Panc1 (cell line): Measurements from ENCODE around the gene APLNR. TPM values are rescaled to one million over a fixed set of nuclear protein-coding genes. Genes with fewer than 3 reads are reported as not detected.

Experiments
- ATAC-seq: fragments of 200-7000 bp; cut with Tn5 transposase; 2 replicates; pipeline ENCODE4 v1.9.1; 2020; ENCODE audit warnings: mild to moderate bottlenecking, moderate library complexity
- BruUV-seq: library from RNA; stranded (reverse); fragments of 400-500 nt; replicated peaks from 2 replicates; lab custom pipeline; 2021; lab: Mats Ljungman, UMichigan
- CTCF ChIA-PET: fragments of 300-600 bp; sonication (Branson Sonifier 250); formaldehyde crosslinking; loops from one replicate; lab custom pipeline; 2022; ENCODE audit warnings: antibody characterized with exemption; lab: Charles Lee
- POLR2A ChIA-PET: fragments of 300-600 bp; sonication (Branson Sonifier 250); formaldehyde crosslinking; loops from one replicate; lab custom pipeline; 2022; ENCODE audit warnings: antibody characterized with exemption; lab: Charles Lee
- DNase-seq: peaks from one replicate; pipeline ENCODE4 v3.0.0-alpha.2; 2010; ENCODE audit warnings: low read depth, low spot score
- H3K27ac ChIP-seq: 2 replicates; pipeline ENCODE4 v1.5.1; 2011; ENCODE audit warnings: mild to moderate bottlenecking, low read length, inconsistent platforms
- H3K27me3 ChIP-seq: fragments of 200-500 bp; sonication (Bioruptor generic); 2 replicates; pipeline ENCODE4 v1.6.0; 2014; ENCODE audit warnings: low read length, inconsistent platforms; ENCODE audit not compliant: control insufficient read depth, insufficient read depth
- H3K36me3 ChIP-seq: fragments of 200-500 bp; sonication (Bioruptor generic); 2 replicates; pipeline ENCODE4 v1.5.1; 2014; ENCODE audit warnings: inconsistent platforms, mild to moderate bottlenecking, low read length, moderate library complexity; ENCODE audit not compliant: control insufficient read depth, insufficient read depth
- H3K4me1 ChIP-seq: 2 replicates; pipeline ENCODE4 v1.5.1; 2011; ENCODE audit warnings: inconsistent platforms, mild to moderate bottlenecking, low read length, moderate library complexity; ENCODE audit not compliant: control insufficient read depth, insufficient read depth
- H3K4me3 ChIP-seq, 2 experiments: 2 replicates each; pipeline ENCODE4 v1.5.1; 2011 to 2012; ENCODE audit warnings: low read depth in 2 of 2, low read length in 2 of 2, mild to moderate bottlenecking in 2 of 2, inconsistent platforms in 1 of 2, moderate library complexity in 1 of 2
- H3K9me3 ChIP-seq: fragments of 200-500 bp; sonication (Bioruptor generic); 2 replicates; pipeline ENCODE4 v1.5.1; 2014; ENCODE audit warnings: low read depth, mild to moderate bottlenecking, inconsistent platforms, low read length, moderate library complexity; ENCODE audit not compliant: control insufficient read depth, insufficient read depth
- POLR2AphosphoS5 ChIP-seq: IDR thresholded peaks from 2 replicates; pipeline ENCODE4 v1.6.1; 2012; ENCODE audit warnings: mild to moderate bottlenecking, low read depth, low read length, moderate library complexity
- SIN3A ChIP-seq: IDR thresholded peaks from 2 replicates; pipeline ENCODE4 v1.6.1; 2012; ENCODE audit warnings: low read depth, mild to moderate bottlenecking, low read length, moderate library complexity, borderline replicate concordance; ENCODE audit not compliant: insufficient read depth
- TCF7L2 ChIP-seq: IDR thresholded peaks from 2 replicates; pipeline ENCODE4 v1.6.1; 2011; ENCODE audit warnings: mild to moderate bottlenecking, low read depth, low read length, inconsistent platforms
- in situ Hi-C: cut with HindIII; loops from 2 replicates; pipeline ENCODE4 v1.10.0; 2016; ENCODE audit warnings: low sequenced_read_pairs, low pct_unique_long_range_greater_than_20kb
- intact Hi-C: fragments of 100-400 bp; cut with micrococcal nuclease; formaldehyde crosslinking; loops from one replicate; pipeline ENCODE4 v1.10.0; 2022; ENCODE audit not compliant: unreplicated experiment
- total RNA-seq: library from RNA; stranded (reverse); gene quantifications from one replicate; pipeline ENCODE4 v1.2.1, GENCODE V29; 2021; ENCODE audit not compliant: unreplicated experiment
- TF ChIP-seq, protein P1 (sequence below), 2 experiments: IDR thresholded peaks; 2 replicates each; pipeline ENCODE4 v1.6.1; 2011 to 2012; ENCODE audit warnings: low read depth in 2 of 2, control low read depth in 1 of 2, low read length in 1 of 2, mild to moderate bottlenecking in 1 of 2, moderate library complexity in 1 of 2; ENCODE audit not compliant: insufficient read depth in 1 of 2
- TF ChIP-seq, protein P2 (sequence below): fragments of 450-650 bp; IDR thresholded peaks from 2 replicates; pipeline ENCODE4 v1.5.1; 2017; ENCODE audit warnings: mild to moderate bottlenecking

APLNR gene
- total RNA-seq, 1 experiment from 2014 or later: not detected

DNA sequence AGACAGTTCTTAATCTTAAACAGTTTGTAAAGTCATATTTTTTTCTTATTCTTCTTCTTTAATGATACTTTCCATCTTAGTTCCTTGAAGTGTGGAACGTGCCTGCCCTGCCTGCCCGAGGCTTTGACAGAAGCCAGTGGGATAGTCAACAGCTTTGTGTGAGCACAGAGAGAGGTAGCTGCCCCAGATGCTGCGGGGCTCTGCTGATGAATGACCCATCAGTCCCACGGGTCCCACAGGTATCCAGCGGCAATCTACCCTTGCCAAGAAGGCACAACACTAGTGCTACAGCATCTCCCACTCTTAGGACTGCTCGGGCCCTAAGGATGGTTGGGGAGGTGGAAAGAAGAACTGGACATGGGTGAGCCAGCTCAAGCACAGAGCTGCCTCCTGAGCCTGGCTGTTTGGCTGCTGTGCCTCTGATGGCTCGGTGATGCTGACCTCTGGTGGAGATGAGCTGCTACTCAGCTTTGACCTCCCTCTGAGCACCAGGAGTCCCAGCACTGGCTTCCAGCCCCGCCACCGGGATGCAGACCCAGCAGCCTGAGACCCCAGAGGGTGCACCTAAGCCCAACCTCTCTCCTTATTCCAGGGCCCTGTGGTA lies 11.8 kb upstream of the APLNR start:
- Histone ChIP-seq H3K36me3 (no peaks in the 10 kb centered on the region), H3K27me3 (peaks cover 5% of the 10 kb centered on the region; the same call in 1 of the 2 replicates), H3K27ac (no peak overlapping the region), H3K4me3 (no peak overlapping the region), H3K4me1 (no peaks in the 10 kb centered on the region; the same call in 1 of the 2 replicates), H3K9me3 (no peaks in the 10 kb centered on the region)
- intact Hi-C loops (loop anchor here (1.0 kb wide), 3 partner anchors 118 to 408 kb away; no protein-coding TSS in a partner anchor), in situ Hi-C loops (no loop called here)
- POLR2A ChIA-PET: no interaction called here
- BruUV-seq: no TSS peak
- peak; percentile 96 for ATAC-seq
- CTCF ChIA-PET: interaction anchor here (0.6 to 3.1 kb wide), 9 partner anchors 8 to 632 kb away, joined by 3 to 34 read pairs (median 7); no protein-coding TSS in a partner anchor
- TF ChIP-seq, protein P1, sequence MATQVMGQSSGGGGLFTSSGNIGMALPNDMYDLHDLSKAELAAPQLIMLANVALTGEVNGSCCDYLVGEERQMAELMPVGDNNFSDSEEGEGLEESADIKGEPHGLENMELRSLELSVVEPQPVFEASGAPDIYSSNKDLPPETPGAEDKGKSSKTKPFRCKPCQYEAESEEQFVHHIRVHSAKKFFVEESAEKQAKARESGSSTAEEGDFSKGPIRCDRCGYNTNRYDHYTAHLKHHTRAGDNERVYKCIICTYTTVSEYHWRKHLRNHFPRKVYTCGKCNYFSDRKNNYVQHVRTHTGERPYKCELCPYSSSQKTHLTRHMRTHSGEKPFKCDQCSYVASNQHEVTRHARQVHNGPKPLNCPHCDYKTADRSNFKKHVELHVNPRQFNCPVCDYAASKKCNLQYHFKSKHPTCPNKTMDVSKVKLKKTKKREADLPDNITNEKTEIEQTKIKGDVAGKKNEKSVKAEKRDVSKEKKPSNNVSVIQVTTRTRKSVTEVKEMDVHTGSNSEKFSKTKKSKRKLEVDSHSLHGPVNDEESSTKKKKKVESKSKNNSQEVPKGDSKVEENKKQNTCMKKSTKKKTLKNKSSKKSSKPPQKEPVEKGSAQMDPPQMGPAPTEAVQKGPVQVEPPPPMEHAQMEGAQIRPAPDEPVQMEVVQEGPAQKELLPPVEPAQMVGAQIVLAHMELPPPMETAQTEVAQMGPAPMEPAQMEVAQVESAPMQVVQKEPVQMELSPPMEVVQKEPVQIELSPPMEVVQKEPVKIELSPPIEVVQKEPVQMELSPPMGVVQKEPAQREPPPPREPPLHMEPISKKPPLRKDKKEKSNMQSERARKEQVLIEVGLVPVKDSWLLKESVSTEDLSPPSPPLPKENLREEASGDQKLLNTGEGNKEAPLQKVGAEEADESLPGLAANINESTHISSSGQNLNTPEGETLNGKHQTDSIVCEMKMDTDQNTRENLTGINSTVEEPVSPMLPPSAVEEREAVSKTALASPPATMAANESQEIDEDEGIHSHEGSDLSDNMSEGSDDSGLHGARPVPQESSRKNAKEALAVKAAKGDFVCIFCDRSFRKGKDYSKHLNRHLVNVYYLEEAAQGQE (IDR thresholded peaks at IDR 0.05; ENCODE audit: insufficient read depth in 1 of 2, low read depth in 2 of 2, low read length in 1 of 2): no peak
- TF ChIP-seq POLR2AphosphoS5: no peak
- peak; percentile 33 for DNase-seq

DNA sequence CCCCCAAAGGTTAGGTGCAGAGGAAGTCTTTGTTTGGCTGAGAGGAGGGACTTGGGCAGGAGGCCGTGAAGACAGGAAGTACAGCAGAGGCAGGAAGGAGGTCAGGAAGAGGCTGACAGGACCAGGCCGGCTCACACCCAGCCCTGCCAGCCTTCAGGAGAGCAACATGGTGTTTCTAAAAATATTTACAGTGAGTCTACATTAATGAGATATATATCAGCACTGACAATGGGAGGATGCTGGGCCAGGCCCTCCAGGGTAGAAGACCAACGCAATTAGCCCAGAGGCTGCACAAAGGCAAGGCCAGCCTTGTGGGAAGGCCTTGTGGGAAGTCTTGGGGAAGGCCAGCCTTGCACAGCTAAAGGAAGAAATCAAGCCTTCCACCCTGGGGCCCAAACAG lies 7.9 kb upstream of the APLNR start:
- BruUV-seq: no TSS peak
- Histone ChIP-seq H3K4me3 (no peak overlapping the region), H3K4me1 (no peaks in the 10 kb centered on the region; the same call in 1 of the 2 replicates), H3K27me3 (no peaks in the 10 kb centered on the region), H3K9me3 (no peaks in the 10 kb centered on the region), H3K27ac (no peak overlapping the region), H3K36me3 (no peaks in the 10 kb centered on the region)
- in situ Hi-C loops: no loop called here
- no peak for DNase-seq
- ATAC-seq: no peak
- ChIA-PET CTCF (no interaction called here), POLR2A (no interaction called here)
- intact Hi-C loops: no loop called here
- TF ChIP-seq TCF7L2 (no peak), SIN3A (no peak), POLR2AphosphoS5 (no peak)
- TF ChIP-seq, protein P2, sequence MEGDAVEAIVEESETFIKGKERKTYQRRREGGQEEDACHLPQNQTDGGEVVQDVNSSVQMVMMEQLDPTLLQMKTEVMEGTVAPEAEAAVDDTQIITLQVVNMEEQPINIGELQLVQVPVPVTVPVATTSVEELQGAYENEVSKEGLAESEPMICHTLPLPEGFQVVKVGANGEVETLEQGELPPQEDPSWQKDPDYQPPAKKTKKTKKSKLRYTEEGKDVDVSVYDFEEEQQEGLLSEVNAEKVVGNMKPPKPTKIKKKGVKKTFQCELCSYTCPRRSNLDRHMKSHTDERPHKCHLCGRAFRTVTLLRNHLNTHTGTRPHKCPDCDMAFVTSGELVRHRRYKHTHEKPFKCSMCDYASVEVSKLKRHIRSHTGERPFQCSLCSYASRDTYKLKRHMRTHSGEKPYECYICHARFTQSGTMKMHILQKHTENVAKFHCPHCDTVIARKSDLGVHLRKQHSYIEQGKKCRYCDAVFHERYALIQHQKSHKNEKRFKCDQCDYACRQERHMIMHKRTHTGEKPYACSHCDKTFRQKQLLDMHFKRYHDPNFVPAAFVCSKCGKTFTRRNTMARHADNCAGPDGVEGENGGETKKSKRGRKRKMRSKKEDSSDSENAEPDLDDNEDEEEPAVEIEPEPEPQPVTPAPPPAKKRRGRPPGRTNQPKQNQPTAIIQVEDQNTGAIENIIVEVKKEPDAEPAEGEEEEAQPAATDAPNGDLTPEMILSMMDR: no peak
- TF ChIP-seq, protein P1 (IDR thresholded peaks at IDR 0.05; ENCODE audit: insufficient read depth in 1 of 2, low read depth in 2 of 2, low read length in 1 of 2): no peak
